HL-60 (cell line): Measurements from ENCODE around the gene PRAMEF27.
"Not testable (repeated sequence)": the region's sequence is repeated elsewhere in the genome, so short reads cannot be mapped to it uniquely, and the experiment has no call there.

ENCODE experiments used
- CTCF ChIP-seq: IDR thresholded peaks from one replicate; pipeline ENCODE4 v1.5.1; 2011; ENCODE audit warnings: low read length, control low read depth, inconsistent platforms; ENCODE audit not compliant: insufficient read depth
- GABPA ChIP-seq: IDR thresholded peaks from 2 replicates; pipeline ENCODE4 v1.6.1; 2012; ENCODE audit warnings: low read depth
- POLR2AphosphoS5 ChIP-seq: IDR thresholded peaks from 2 replicates; pipeline ENCODE4 v1.6.1; 2012; ENCODE audit warnings: low read depth
- REST ChIP-seq: IDR thresholded peaks from 2 replicates; pipeline ENCODE4 v1.6.1; 2012; ENCODE audit warnings: low read depth; ENCODE audit not compliant: insufficient replicate concordance
- SPI1 ChIP-seq: IDR thresholded peaks from 2 replicates; pipeline ENCODE4 v1.6.1; 2012; ENCODE audit warnings: low read depth, mild to moderate bottlenecking, borderline replicate concordance

GRCh38 chr1:13070474-13070873, 14.1 kb upstream of the PRAMEF27 start, which contains the start of gene PRAMEF25:
- TF ChIP-seq CTCF, REST, GABPA, POLR2AphosphoS5, SPI1: not testable (repeated sequence)
